ENCODE measurements around the gene ARID5B.
"Not testable (repeated sequence)": the region's sequence is repeated elsewhere in the genome, so short reads cannot be mapped to it uniquely, and the experiment has no call there.

Gene ARID5B

GRCh38 chr10:61900829-61901792, at the start of gene ARID5B:
Gene ARID5B, plus strand, starts transcription at chr10:61901699. Its CDS starts 11 bp downstream, at chr10:61901710.
- DNase-seq (ENCODE audit: low read depth): no peak

GRCh38 chr10:61852261-61852660, 49.2 kb upstream of the ARID5B start:
- no peak for DNase-seq (ENCODE audit: low read depth)

- DNase-seq (ENCODE audit: low read depth): no peak
These were observed 45.7 kb upstream of the ARID5B start for GRCh38 chr10:61855771-61856170.

- no peak for DNase-seq (ENCODE audit: low read depth)
These were observed 43.8 kb upstream of the ARID5B start for GRCh38 chr10:61857746-61858145.

GRCh38 chr10:61859786-61860185, 41.7 kb upstream of the ARID5B start:
- no peak for DNase-seq (ENCODE audit: low read depth)

GRCh38 chr10:61860964-61861758, 40.3 kb upstream of the ARID5B start:
- DNase-seq (ENCODE audit: low read depth): no peak

GRCh38 chr10:61863981-61864380, 37.5 kb upstream of the ARID5B start:
- DNase-seq (ENCODE audit: low read depth): no peak

- no peak for DNase-seq (ENCODE audit: low read depth)
These were observed 34.7 kb upstream of the ARID5B start for GRCh38 chr10:61866700-61867368.

- not testable (repeated sequence) for DNase-seq (ENCODE audit: low read depth)
These were observed 34.1 kb upstream of the ARID5B start for GRCh38 chr10:61867374-61867773.

GRCh38 chr10:61867817-61868216, 33.7 kb upstream of the ARID5B start:
- not testable (repeated sequence) for DNase-seq (ENCODE audit: low read depth)

- DNase-seq (ENCODE audit: low read depth): no peak
These were observed 32.3 kb upstream of the ARID5B start for GRCh38 chr10:61869041-61869675.

GRCh38 chr10:61869774-61870525, 31.5 kb upstream of the ARID5B start:
- DNase-seq (ENCODE audit: low read depth): no peak

GRCh38 chr10:61870526-61870895, 31.0 kb upstream of the ARID5B start:
- no peak for DNase-seq (ENCODE audit: low read depth)

- no peak for DNase-seq (ENCODE audit: low read depth)
These were observed 30.0 kb upstream of the ARID5B start for GRCh38 chr10:61871487-61871886.

GRCh38 chr10:61877887-61878739, 23.4 kb upstream of the ARID5B start:
- no peak for DNase-seq (ENCODE audit: low read depth)

GRCh38 chr10:61878740-61879068, 22.8 kb upstream of the ARID5B start:
- DNase-seq (ENCODE audit: low read depth): no peak

- no peak for DNase-seq (ENCODE audit: low read depth)
These were observed 18.7 kb upstream of the ARID5B start for GRCh38 chr10:61882621-61883370.

GRCh38 chr10:61883371-61884025, 18.0 kb upstream of the ARID5B start:
- DNase-seq (ENCODE audit: low read depth): no peak

- DNase-seq (ENCODE audit: low read depth): no peak
These were observed 13.7 kb upstream of the ARID5B start for GRCh38 chr10:61887772-61888171.
